SK-N-MC (cell line): Measurements from ENCODE around the gene FAM167B.

Source experiments
- EZH2 ChIP-seq: fragments of 200-600 bp; sonication (generic); IDR thresholded peaks from one replicate; pipeline ENCODE4 v1.6.1; 2017; ENCODE audit warnings: antibody characterized with exemption
- FOXP2 ChIP-seq: optimal IDR thresholded peaks from 2 replicates; pipeline ENCODE3; 2011; ENCODE audit warnings: mild to moderate bottlenecking, moderate library complexity; ENCODE audit not compliant: insufficient read depth; ENCODE audit errors: extremely low read length, control extremely low read depth
- POLR2AphosphoS5 ChIP-seq: IDR thresholded peaks from 2 replicates; pipeline ENCODE4 v1.6.1; 2012; ENCODE audit warnings: mild to moderate bottlenecking, low read depth, low read length, borderline replicate concordance

- TF ChIP-seq EZH2, result no peak
- no peak for TF ChIP-seq POLR2AphosphoS5
- no peak for TF ChIP-seq FOXP2
These were observed 26.1 kb upstream of the FAM167B start for GRCh38 chr1:32220746-32221580.
